Testis (tissue), 3 donors: ENCODE measurements around the gene TMEM129. TPM values are rescaled to one million over a fixed set of nuclear protein-coding genes. Genes with fewer than 3 reads are reported as not detected.

ENCODE experiments used
- DNase-seq: peaks from one replicate; pipeline ENCODE4 v3.0.0-alpha.2; 2019
- H3K27ac ChIP-seq, 2 donors: fragments of 200-600 bp; sonication (generic); one replicate each; pipeline ENCODE4 v1.5.1; 2019
- H3K27me3 ChIP-seq: fragments of 200-600 bp; sonication (generic); one replicate; pipeline ENCODE4 v1.5.1; 2019
- H3K36me3 ChIP-seq: fragments of 200-600 bp; sonication (generic); one replicate; pipeline ENCODE4 v1.5.1; 2017; ENCODE audit warnings: low read depth; ENCODE audit errors: missing control alignments
- H3K4me1 ChIP-seq: fragments of 200-600 bp; sonication (generic); one replicate; pipeline ENCODE4 v1.5.1; 2019
- H3K4me3 ChIP-seq, 2 donors: fragments of 200-600 bp; sonication (generic); one replicate each; pipeline ENCODE4 v1.5.1; 2017 to 2019
- H3K9me3 ChIP-seq: fragments of 200-600 bp; sonication (generic); one replicate; pipeline ENCODE4 v1.5.1; 2017
- POLR2A ChIP-seq: fragments of 450-650 bp; IDR thresholded peaks from one replicate; pipeline ENCODE4 v1.6.1; 2017; ENCODE audit warnings: antibody characterized with exemption, mild to moderate bottlenecking, moderate library complexity
- WGBS, 2 donors: methylation state at CpG; one replicate each; pipeline ENCODE4 v1.1.5; 2018; 5-methylcytosine and 5-hydroxymethylcytosine counted together
- intact Hi-C: fragments of 100-400 bp; cut with DNase I; formaldehyde crosslinking; loops from one replicate; pipeline ENCODE4 v1.15.1; 2023; ENCODE audit warnings: low total_unique reads
- polyA plus RNA-seq: library from polyadenylated mRNA; stranded (reverse); fragments of 350-450 nt; fragmentation: Illumina TruSeq; extraction: RNeasy Lipid Tissue Mini Kit (QIAGEN cat#74804); gene quantifications from one replicate; pipeline ENCODE4 v1.2.3, GENCODE V29; 2014; ENCODE audit warnings: low read depth, low replicate concordance; ENCODE audit not compliant: insufficient read depth
- total RNA-seq, 2 donors: library from RNA; depleted of rRNA; stranded (reverse); fragments of >200 nt; gene quantifications; one replicate each; pipeline ENCODE4 v1.2.3, GENCODE V29; 2016
- TF ChIP-seq, protein P1 (sequence below), 3 experiments: fragments of 450-650 bp in 2 of 3; fragments of 200-600 bp in 1 of 3; sonication (generic) in 1 of 3; IDR thresholded peaks; one replicate each; pipeline ENCODE4 v1.5.1; 2016 to 2019; ENCODE audit warnings: antibody characterized with exemption in 3 of 3, mild to moderate bottlenecking in 2 of 3, moderate library complexity in 1 of 3

TMEM129 gene
- total and polyA plus RNA-seq, 3 donors from 2014 or later: 34.0 to 76.4 (median 76.1) TPM

DNA sequence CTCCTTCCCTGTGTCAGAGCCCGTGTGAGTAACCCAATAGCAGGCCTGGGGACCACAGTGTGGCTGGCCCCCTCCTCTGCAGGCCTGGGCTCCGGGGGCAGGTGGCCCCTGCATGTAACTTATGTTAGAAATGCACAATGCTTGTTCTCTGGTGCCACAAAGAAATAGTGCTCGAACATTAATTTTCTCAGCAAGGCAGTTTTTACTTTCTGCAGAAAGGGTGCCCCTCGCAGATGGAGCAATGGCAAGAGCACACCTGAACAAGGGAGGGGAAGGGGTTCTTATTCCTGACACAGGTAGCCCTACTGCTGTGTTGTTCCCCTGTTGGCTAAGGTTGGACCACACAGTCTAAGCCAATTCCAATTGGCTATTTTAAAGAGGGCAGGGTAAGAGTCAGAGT lies 17.3 kb upstream of the TMEM129 start:
- H3K9me3 ChIP-seq: no peaks in the 10 kb centered on the region
- H3K36me3 ChIP-seq: no peaks in the 10 kb centered on the region
- TF ChIP-seq, protein P1, sequence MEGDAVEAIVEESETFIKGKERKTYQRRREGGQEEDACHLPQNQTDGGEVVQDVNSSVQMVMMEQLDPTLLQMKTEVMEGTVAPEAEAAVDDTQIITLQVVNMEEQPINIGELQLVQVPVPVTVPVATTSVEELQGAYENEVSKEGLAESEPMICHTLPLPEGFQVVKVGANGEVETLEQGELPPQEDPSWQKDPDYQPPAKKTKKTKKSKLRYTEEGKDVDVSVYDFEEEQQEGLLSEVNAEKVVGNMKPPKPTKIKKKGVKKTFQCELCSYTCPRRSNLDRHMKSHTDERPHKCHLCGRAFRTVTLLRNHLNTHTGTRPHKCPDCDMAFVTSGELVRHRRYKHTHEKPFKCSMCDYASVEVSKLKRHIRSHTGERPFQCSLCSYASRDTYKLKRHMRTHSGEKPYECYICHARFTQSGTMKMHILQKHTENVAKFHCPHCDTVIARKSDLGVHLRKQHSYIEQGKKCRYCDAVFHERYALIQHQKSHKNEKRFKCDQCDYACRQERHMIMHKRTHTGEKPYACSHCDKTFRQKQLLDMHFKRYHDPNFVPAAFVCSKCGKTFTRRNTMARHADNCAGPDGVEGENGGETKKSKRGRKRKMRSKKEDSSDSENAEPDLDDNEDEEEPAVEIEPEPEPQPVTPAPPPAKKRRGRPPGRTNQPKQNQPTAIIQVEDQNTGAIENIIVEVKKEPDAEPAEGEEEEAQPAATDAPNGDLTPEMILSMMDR (IDR thresholded peaks at IDR 0.05): no peak
- WGBS, 2 donors: 92 to 100% methylated on average over 3 to 4 of the region's 4 CpGs
- intact Hi-C loops: no loop called here
- DNase-seq: no peak
- no peak overlapping the region for H3K4me3 ChIP-seq
- no peaks in the 10 kb centered on the region for H3K27me3 ChIP-seq
- no peak overlapping the region for H3K27ac ChIP-seq
- no peaks in the 10 kb centered on the region for H3K4me1 ChIP-seq

DNA sequence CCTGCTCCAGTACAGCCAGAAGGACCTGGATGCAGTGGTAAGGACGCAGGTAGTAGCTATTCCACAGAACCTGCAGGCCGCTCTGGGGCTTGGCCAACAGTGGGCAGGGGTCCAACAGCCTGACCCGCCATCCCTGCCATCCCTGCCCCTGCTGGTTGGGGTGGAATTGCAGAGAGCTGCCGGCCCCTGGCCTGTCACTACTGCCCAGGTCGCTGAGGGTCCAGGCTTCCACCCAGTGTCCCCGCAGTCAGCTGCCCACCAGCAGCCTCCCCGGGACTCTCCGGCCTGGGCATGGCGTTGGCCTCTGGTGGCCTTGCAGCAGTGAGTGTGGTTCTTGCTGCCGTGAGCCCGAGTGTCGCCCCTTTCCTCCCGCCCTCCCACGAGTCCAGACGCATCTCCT lies 16.5 kb upstream of the TMEM129 start:
- H3K36me3 ChIP-seq: no peaks in the 10 kb centered on the region
- WGBS, 2 donors: 97 to 100% methylated on average over 3 to 15 of the region's 15 CpGs
- no peaks in the 10 kb centered on the region for H3K9me3 ChIP-seq
- H3K4me1 ChIP-seq: no peaks in the 10 kb centered on the region
- H3K27me3 ChIP-seq: no peaks in the 10 kb centered on the region
- intact Hi-C loops: no loop called here
- H3K4me3 ChIP-seq: no peak overlapping the region
- DNase-seq: no peak
- no peak for TF ChIP-seq POLR2A
- TF ChIP-seq, protein P1 (IDR thresholded peaks at IDR 0.05): no peak
- H3K27ac ChIP-seq: no peak overlapping the region

DNA sequence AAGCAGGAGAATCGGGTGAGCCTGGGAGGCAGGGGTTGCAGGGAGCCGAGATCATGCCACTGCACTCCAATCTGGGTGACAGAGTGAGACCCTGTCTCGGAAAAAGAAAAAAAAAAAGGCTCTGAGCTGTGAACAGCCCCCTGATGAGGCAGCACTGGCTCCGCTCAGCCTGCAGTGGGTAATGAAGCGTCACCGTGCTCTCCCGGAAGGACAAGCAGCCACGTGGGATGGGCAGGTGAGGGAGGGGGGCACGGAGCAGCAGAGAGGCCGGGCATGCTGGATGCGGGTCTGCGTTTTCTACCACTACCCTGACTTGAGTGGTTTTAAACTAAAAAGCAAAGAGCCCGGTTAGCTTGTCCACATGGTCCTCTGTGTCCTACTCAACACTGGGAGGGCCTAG lies 15.7 kb upstream of the TMEM129 start:
- no peaks in the 10 kb centered on the region for H3K27me3 ChIP-seq
- DNase-seq: no peak
- WGBS, 2 donors: 98 to 99% methylated on average over 13 of the region's 13 CpGs
- no peak overlapping the region for H3K27ac ChIP-seq
- H3K36me3 ChIP-seq: no peaks in the 10 kb centered on the region
- no peak overlapping the region for H3K4me3 ChIP-seq
- H3K4me1 ChIP-seq: no peaks in the 10 kb centered on the region
- intact Hi-C loops: no loop called here
- no peaks in the 10 kb centered on the region for H3K9me3 ChIP-seq
- TF ChIP-seq, protein P1 (IDR thresholded peaks at IDR 0.05): no peak
- no peak for TF ChIP-seq POLR2A

DNA sequence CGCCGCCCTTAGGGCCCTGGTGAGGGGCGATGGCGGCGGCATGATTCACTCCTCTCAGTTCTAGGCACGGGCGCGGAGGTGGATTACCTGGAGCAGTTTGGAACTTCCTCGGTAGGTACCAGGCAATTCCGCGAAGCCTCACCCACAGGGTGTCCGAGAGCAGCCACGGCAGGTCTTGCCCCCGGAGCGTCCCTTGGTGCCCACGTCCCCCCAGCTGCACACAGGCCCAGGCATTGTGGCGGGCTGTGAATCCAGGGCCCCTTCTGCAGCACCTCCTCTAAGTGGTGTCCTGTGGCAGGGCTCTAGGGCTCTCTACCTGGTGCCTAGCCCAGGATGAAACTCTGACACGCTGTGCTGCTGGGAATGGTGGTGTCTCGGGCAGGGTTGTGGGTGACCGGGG lies 14.1 kb upstream of the TMEM129 start:
- no peak overlapping the region for H3K27ac ChIP-seq
- H3K4me1 ChIP-seq: no peaks in the 10 kb centered on the region
- no peak for DNase-seq
- H3K27me3 ChIP-seq: no peaks in the 10 kb centered on the region
- 92% methylated on average over 20 of the region's 20 CpGs; no CpG with 5 or more reads in 1 of the 2 donors for WGBS, 2 donors
- no peak overlapping the region for H3K4me3 ChIP-seq
- intact Hi-C loops: no loop called here
- H3K9me3 ChIP-seq: no peaks in the 10 kb centered on the region
- no peak for TF ChIP-seq POLR2A
- TF ChIP-seq, protein P1 (IDR thresholded peaks at IDR 0.05): no peak
- no peaks in the 10 kb centered on the region for H3K36me3 ChIP-seq

DNA sequence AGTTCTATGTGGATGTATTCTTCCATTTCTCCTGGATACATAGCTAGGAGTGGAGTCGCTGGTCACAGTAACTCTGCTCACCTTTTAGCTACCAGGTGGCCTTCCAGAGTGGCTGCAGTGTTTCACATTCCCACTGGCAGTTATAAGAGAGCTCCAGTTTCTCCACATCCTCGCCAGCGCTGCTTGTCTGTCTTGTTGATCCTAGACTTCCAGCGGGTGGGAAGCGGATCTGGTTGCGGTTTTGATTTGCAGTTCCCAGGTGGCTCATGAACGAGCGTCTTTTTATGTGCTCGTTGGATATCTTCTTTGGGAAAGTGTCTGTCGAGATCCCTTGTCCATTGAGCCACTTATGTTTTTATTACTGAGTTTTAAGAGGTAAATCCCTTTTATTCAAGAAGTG lies 11.8 kb upstream of the TMEM129 start:
- Histone ChIP-seq H3K27ac (no peak overlapping the region), H3K4me1 (no peaks in the 10 kb centered on the region), H3K9me3 (no peaks in the 10 kb centered on the region), H3K27me3 (no peaks in the 10 kb centered on the region), H3K36me3 (no peaks in the 10 kb centered on the region), H3K4me3 (no peak overlapping the region)
- 92 to 94% methylated on average over 10 of the region's 10 CpGs for WGBS, 2 donors
- intact Hi-C loops: no loop called here
- no peak for DNase-seq
- no peak for TF ChIP-seq POLR2A
- TF ChIP-seq, protein P1 (IDR thresholded peaks at IDR 0.05): no peak
